Natural killer cell (primary cell): ENCODE measurements around the gene ARSB. TPM values are rescaled to one million over a fixed set of nuclear protein-coding genes. Genes with fewer than 3 reads are reported as not detected.

Source experiments
- ATAC-seq, 3 donors: fragments of 150-1000 bp in 2 of 3; fragments of 200-7000 bp in 1 of 3; cut with Tn5 transposase; 1 replicate in 1 of 3; 2 replicates in 2 of 3; pipeline ENCODE4 v1.10.0; 2021; ENCODE audit warnings: mild to moderate bottlenecking in 2 of 3, moderate library complexity in 2 of 3
- DNase-seq, 2 donors: peaks; one replicate each; pipeline versions ENCODE4 v3.0.0 to v3.0.0-alpha.2; 2013 to 2021; ENCODE audit warnings: mixed read lengths in 1 of 2
- H3K27ac ChIP-seq: one replicate; pipeline ENCODE4 v1.5.1; 2013; ENCODE audit warnings: mild to moderate bottlenecking, low read length
- H3K27me3 ChIP-seq: one replicate; pipeline ENCODE4 v1.6.1; 2013; ENCODE audit warnings: low read length; ENCODE audit not compliant: control insufficient read depth, insufficient read depth
- H3K36me3 ChIP-seq: one replicate; pipeline ENCODE4 v1.6.1; 2013; ENCODE audit warnings: low read length; ENCODE audit not compliant: control insufficient read depth, insufficient read depth
- H3K4me1 ChIP-seq: one replicate; pipeline ENCODE4 v1.6.1; 2013; ENCODE audit warnings: low read length; ENCODE audit not compliant: control insufficient read depth, insufficient read depth
- H3K4me3 ChIP-seq: one replicate; pipeline ENCODE4 v1.5.1; 2013; ENCODE audit warnings: low read length
- H3K9me3 ChIP-seq: one replicate; pipeline ENCODE4 v1.6.1; 2013; ENCODE audit warnings: low read length; ENCODE audit not compliant: control insufficient read depth, insufficient read depth
- H3K27ac Mint-ChIP-seq, 2 donors: one replicate each; pipeline ENCODE4 v1.8.0; 2022; ENCODE audit warnings: mild to moderate bottlenecking in 2 of 2, mixed read lengths in 2 of 2, moderate library complexity in 1 of 2
- H3K27me3 Mint-ChIP-seq, 2 donors: one replicate each; pipeline ENCODE4 v1.8.0; 2022; ENCODE audit warnings: low read depth in 2 of 2, mixed read lengths in 2 of 2
- H3K36me3 Mint-ChIP-seq: one replicate; pipeline ENCODE4 v1.8.0; 2022; ENCODE audit warnings: mixed read lengths
- H3K4me1 Mint-ChIP-seq, 2 donors: one replicate each; pipeline ENCODE4 v1.8.0; 2022; ENCODE audit warnings: mixed read lengths in 2 of 2
- H3K4me3 Mint-ChIP-seq: one replicate; pipeline ENCODE4 v1.8.0; 2022; ENCODE audit warnings: mild to moderate bottlenecking, moderate library complexity, mixed read lengths
- H3K9me3 Mint-ChIP-seq, 2 donors: one replicate each; pipeline ENCODE4 v1.8.0; 2022; ENCODE audit warnings: mixed read lengths in 2 of 2
- CTCF ChIP-seq: fragments of 200-600 bp; IDR thresholded peaks from one replicate; pipeline ENCODE4 v1.8.0; 2022; ENCODE audit warnings: antibody characterized with exemption
- WGBS: methylation state at CpG from one replicate; pipeline ENCODE4 v1.1.7; 2013; ENCODE audit warnings: missing lambda C conversion rate; ENCODE audit not compliant: insufficient coverage; 5-methylcytosine and 5-hydroxymethylcytosine counted together
- intact Hi-C: fragments of 100-400 bp; cut with micrococcal nuclease; formaldehyde crosslinking; loops from one replicate; pipeline ENCODE4 v1.14.2; 2022
- total RNA-seq, 4 donors: library from RNA; stranded (reverse); fragments of 120-200 nt in 1 of 4; gene quantifications; one replicate each; pipeline versions ENCODE4 v1.2.3 to v1.2.4, GENCODE V29; 2013 to 2022

The ARSB gene
- total RNA-seq, 3 donors from 2014 or later (not counting 1 experiment from before 2014, with no cell fraction given), result 8.6 to 12.8 (median 8.9) TPM

- Histone ChIP-seq H3K4me1 (no peaks in the 10 kb centered on the region), H3K4me3 (no peak overlapping the region), H3K36me3 (no peaks in the 10 kb centered on the region), H3K27ac (no peak overlapping the region), H3K27me3 (no peaks in the 10 kb centered on the region), H3K9me3 (no peaks in the 10 kb centered on the region)
- no peaks in the 10 kb centered on the region for H3K36me3 Mint-ChIP-seq
- no peak for TF ChIP-seq CTCF
- peaks cover 0 to 6% of the 10 kb centered on the region in 2 donors for H3K4me1 Mint-ChIP-seq
- no peaks in the 10 kb centered on the region for H3K27me3 Mint-ChIP-seq
- intact Hi-C loops, result no loop called here
- H3K27ac Mint-ChIP-seq, result no peak overlapping the region
- WGBS, result 96% methylated on average over 8 of the region's 8 CpGs
- no peaks in the 10 kb centered on the region for H3K9me3 Mint-ChIP-seq
- no peak for DNase-seq
- no peak overlapping the region for H3K4me3 Mint-ChIP-seq
- ATAC-seq, result no peak
These were observed 10.1 kb downstream of the ARSB start for GRCh38 chr5:78975035-78975434.

GRCh38 chr5:78974601-78975000 is 10.5 kb downstream of the ARSB start:
- Histone ChIP-seq H3K9me3 (no peaks in the 10 kb centered on the region), H3K36me3 (no peaks in the 10 kb centered on the region), H3K4me1 (no peaks in the 10 kb centered on the region), H3K4me3 (no peak overlapping the region), H3K27ac (no peak overlapping the region), H3K27me3 (no peaks in the 10 kb centered on the region)
- Mint-ChIP-seq H3K9me3 (no peaks in the 10 kb centered on the region), H3K4me1 (peaks cover 0 to 6% of the 10 kb centered on the region in 2 donors), H3K27me3 (no peaks in the 10 kb centered on the region), H3K36me3 (no peaks in the 10 kb centered on the region), H3K4me3 (no peak overlapping the region), H3K27ac (no peak overlapping the region)
- DNase-seq (no peak), ATAC-seq (no peak)
- 100% methylated on average over 2 of the region's 2 CpGs for WGBS
- no peak for TF ChIP-seq CTCF
- intact Hi-C loops, result no loop called here

GRCh38 chr5:78974011-78974410 is 11.1 kb downstream of the ARSB start:
- no peak for ATAC-seq
- peaks cover 0 to 6% of the 10 kb centered on the region in 2 donors for H3K4me1 Mint-ChIP-seq
- TF ChIP-seq CTCF, result no peak
- no peaks in the 10 kb centered on the region for H3K27me3 Mint-ChIP-seq
- H3K36me3 ChIP-seq, result no peaks in the 10 kb centered on the region
- H3K9me3 ChIP-seq, result no peaks in the 10 kb centered on the region
- no peak overlapping the region for H3K4me3 Mint-ChIP-seq
- H3K27ac ChIP-seq, result no peak overlapping the region
- no peaks in the 10 kb centered on the region for H3K36me3 Mint-ChIP-seq
- 92% methylated on average over 5 of the region's 5 CpGs for WGBS
- H3K27me3 ChIP-seq, result no peaks in the 10 kb centered on the region
- no peak overlapping the region for H3K4me3 ChIP-seq
- no peaks in the 10 kb centered on the region for H3K9me3 Mint-ChIP-seq
- no peaks in the 10 kb centered on the region for H3K4me1 ChIP-seq
- DNase-seq, result no peak
- H3K27ac Mint-ChIP-seq, result no peak overlapping the region
- intact Hi-C loops, result no loop called here

- no peaks in the 10 kb centered on the region for H3K36me3 ChIP-seq
- no peak for TF ChIP-seq CTCF
- H3K4me3 Mint-ChIP-seq, result no peak overlapping the region
- no peak overlapping the region for H3K27ac ChIP-seq
- H3K4me1 ChIP-seq, result no peaks in the 10 kb centered on the region
- H3K27me3 ChIP-seq, result no peaks in the 10 kb centered on the region
- H3K36me3 Mint-ChIP-seq, result no peaks in the 10 kb centered on the region
- no peak overlapping the region for H3K4me3 ChIP-seq
- H3K9me3 Mint-ChIP-seq, result no peaks in the 10 kb centered on the region
- no peaks in the 10 kb centered on the region for H3K9me3 ChIP-seq
- no peak for ATAC-seq
- H3K4me1 Mint-ChIP-seq, result peaks cover 0 to 6% of the 10 kb centered on the region in 2 donors
- H3K27me3 Mint-ChIP-seq, result no peaks in the 10 kb centered on the region
- intact Hi-C loops, result no loop called here
- DNase-seq, result no peak
- no peak overlapping the region for H3K27ac Mint-ChIP-seq
- 61% methylated on average over 3 of the region's 7 CpGs for WGBS
These were observed 12.3 kb downstream of the ARSB start for GRCh38 chr5:78972654-78973428.
